ENCODE measurements around the gene ANP32B. TPM values are rescaled to one million over a fixed set of nuclear protein-coding genes. Genes with fewer than 3 reads are reported as not detected.

Gene ANP32B
- polyA plus RNA-seq, 1 of the 3 experiments (the other 2 are of a cell fraction), result 28.4 TPM

DNA sequence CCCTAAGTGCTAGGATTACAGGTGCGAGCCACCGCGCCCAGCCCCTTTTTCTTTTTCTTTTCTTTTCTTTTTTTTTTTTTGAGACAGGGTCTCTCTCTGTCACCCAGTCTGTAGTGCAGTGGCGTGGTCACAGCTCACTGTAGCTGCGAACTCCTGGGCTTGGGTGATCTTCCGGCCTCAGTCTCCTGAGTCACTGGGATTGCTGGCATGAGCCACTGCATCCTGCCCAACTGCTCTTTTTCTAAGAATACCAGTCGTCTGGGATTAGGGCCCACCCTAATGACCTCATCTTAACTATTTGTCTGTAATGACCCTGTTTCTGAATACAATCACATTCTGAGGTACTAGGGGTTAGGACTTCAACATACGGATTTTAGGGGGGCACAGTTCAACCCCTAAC, 39.3 kb downstream of the ANP32B start:
- CTCF ChIA-PET, result interaction anchor here (0.6 to 7.6 kb wide), 3 partner anchors 11 to 99 kb away, joined by 3 to 44 read pairs (median 34); partner anchors contain the start of gene TRMO
- no peaks in the 10 kb centered on the region for H3K79me2 ChIP-seq (ENCODE audit: insufficient read depth)
- DNase-seq, result no peak
- 86% methylated on average over 8 of the region's 8 CpGs for WGBS (ENCODE audit: low lambda C conversion rate)
- peaks cover 0 to 16% of the 10 kb centered on the region in 2 experiments; a peak in 2 of 4 replicates for H3K4me1 ChIP-seq (ENCODE audit: control insufficient read depth in 1 of 2, insufficient read depth in 2 of 2, low read depth in 1 of 2, low read length in 1 of 2)
- H3K27ac ChIP-seq (ENCODE audit: low read depth in 2 of 2, low read length in 1 of 2), result 0 out of 4 replicates have a peak overlapping the region, but pooled peaks of 1 of the 2 experiments have one; percentile 20
- H3K4me3 ChIP-seq (ENCODE audit: low read depth in 2 of 2, low read length in 1 of 2), result no peak overlapping the region
- TF ChIP-seq YY1 (IDR thresholded peaks at IDR 0.05; ENCODE audit: low read depth) (no peak), RCOR1 (IDR thresholded peaks at IDR 0.05; ENCODE audit: low read length) (no peak), SMC3 (IDR thresholded peaks at IDR 0.05; ENCODE audit: low read depth, low read length) (no peak), GABPA (IDR thresholded peaks at IDR 0.05; ENCODE audit: low read depth) (no peak), SIN3A (IDR thresholded peaks at IDR 0.05; ENCODE audit: borderline replicate concordance, low read depth, low read length) (no peak), MXI1 (IDR thresholded peaks at IDR 0.05; ENCODE audit: low read depth, low read length) (no peak), ELF1 (IDR thresholded peaks at IDR 0.05) (no peak), FOXM1 (IDR thresholded peaks at IDR 0.05; ENCODE audit: low read depth) (no peak), RAD21 (IDR thresholded peaks at IDR 0.05; ENCODE audit: low read length) (no peak), CHD2 (IDR thresholded peaks at IDR 0.05; ENCODE audit: low read length, partially characterized antibody) (no peak)
- TF ChIP-seq, protein P1, sequence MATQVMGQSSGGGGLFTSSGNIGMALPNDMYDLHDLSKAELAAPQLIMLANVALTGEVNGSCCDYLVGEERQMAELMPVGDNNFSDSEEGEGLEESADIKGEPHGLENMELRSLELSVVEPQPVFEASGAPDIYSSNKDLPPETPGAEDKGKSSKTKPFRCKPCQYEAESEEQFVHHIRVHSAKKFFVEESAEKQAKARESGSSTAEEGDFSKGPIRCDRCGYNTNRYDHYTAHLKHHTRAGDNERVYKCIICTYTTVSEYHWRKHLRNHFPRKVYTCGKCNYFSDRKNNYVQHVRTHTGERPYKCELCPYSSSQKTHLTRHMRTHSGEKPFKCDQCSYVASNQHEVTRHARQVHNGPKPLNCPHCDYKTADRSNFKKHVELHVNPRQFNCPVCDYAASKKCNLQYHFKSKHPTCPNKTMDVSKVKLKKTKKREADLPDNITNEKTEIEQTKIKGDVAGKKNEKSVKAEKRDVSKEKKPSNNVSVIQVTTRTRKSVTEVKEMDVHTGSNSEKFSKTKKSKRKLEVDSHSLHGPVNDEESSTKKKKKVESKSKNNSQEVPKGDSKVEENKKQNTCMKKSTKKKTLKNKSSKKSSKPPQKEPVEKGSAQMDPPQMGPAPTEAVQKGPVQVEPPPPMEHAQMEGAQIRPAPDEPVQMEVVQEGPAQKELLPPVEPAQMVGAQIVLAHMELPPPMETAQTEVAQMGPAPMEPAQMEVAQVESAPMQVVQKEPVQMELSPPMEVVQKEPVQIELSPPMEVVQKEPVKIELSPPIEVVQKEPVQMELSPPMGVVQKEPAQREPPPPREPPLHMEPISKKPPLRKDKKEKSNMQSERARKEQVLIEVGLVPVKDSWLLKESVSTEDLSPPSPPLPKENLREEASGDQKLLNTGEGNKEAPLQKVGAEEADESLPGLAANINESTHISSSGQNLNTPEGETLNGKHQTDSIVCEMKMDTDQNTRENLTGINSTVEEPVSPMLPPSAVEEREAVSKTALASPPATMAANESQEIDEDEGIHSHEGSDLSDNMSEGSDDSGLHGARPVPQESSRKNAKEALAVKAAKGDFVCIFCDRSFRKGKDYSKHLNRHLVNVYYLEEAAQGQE (IDR thresholded peaks at IDR 0.05; ENCODE audit: low read depth, low read length), result no peak
- TF ChIP-seq, protein P2, sequence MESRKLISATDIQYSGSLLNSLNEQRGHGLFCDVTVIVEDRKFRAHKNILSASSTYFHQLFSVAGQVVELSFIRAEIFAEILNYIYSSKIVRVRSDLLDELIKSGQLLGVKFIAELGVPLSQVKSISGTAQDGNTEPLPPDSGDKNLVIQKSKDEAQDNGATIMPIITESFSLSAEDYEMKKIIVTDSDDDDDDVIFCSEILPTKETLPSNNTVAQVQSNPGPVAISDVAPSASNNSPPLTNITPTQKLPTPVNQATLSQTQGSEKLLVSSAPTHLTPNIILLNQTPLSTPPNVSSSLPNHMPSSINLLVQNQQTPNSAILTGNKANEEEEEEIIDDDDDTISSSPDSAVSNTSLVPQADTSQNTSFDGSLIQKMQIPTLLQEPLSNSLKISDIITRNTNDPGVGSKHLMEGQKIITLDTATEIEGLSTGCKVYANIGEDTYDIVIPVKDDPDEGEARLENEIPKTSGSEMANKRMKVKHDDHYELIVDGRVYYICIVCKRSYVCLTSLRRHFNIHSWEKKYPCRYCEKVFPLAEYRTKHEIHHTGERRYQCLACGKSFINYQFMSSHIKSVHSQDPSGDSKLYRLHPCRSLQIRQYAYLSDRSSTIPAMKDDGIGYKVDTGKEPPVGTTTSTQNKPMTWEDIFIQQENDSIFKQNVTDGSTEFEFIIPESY (IDR thresholded peaks at IDR 0.05; ENCODE audit: borderline replicate concordance, low read depth), result no peak
- H3K9ac ChIP-seq, result no peak overlapping the region
- H3K9me3 ChIP-seq, result no peaks in the 10 kb centered on the region
- no peaks in the 10 kb centered on the region for H4K20me1 ChIP-seq (ENCODE audit: insufficient read depth)
- no peaks in the 10 kb centered on the region for H3K9me2 ChIP-seq
- H2AFZ ChIP-seq (ENCODE audit: low read depth), result no peak overlapping the region
- POLR2A ChIA-PET, result interaction anchor here (1.0 kb wide), 1 partner anchor 100 kb away, joined by 4 read pairs; the partner anchor contains the start of gene TRMO
- peaks cover 4% of the 10 kb centered on the region for H3F3A ChIP-seq (replicated peaks; ENCODE audit: insufficient read depth)
- peaks cover 11 to 14% of the 10 kb centered on the region in 2 experiments for H3K36me3 ChIP-seq (replicated peaks in 1 of 2; ENCODE audit: control insufficient read depth in 1 of 2, insufficient read depth in 2 of 2, low read length in 1 of 2)
- H3K27me3 ChIP-seq (ENCODE audit: insufficient read depth), result no peaks in the 10 kb centered on the region
- H3K4me2 ChIP-seq, result no peak overlapping the region

DNA sequence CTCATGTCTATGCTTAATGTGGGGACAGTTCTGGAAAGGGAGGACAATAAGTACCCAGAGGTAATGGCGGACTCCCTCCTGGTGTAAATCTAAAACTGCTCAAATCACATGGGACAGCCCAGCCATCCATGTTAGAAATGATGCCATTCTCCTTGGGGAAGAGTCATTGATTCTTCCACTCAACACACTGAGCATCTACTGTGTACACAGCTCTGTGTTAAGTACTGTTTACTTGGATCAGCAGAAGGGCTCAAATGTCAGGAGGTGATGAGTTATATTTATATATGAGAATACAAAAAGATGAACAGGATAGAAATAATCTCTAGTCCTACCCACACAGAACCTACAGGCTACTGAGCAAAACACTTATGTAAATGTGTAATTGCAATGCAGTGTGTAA, 41.6 kb downstream of the ANP32B start:
- Histone ChIP-seq H3K9me2 (no peaks in the 10 kb centered on the region), H3K4me2 (no peak overlapping the region), H4K20me1 (ENCODE audit: insufficient read depth) (no peaks in the 10 kb centered on the region), H2AFZ (ENCODE audit: low read depth) (no peak overlapping the region), H3K9ac (no peak overlapping the region), H3K79me2 (ENCODE audit: insufficient read depth) (no peaks in the 10 kb centered on the region), H3K9me3 (no peaks in the 10 kb centered on the region), H3F3A (replicated peaks; ENCODE audit: insufficient read depth) (peaks cover 4% of the 10 kb centered on the region), H3K36me3 (replicated peaks in 1 of 2; ENCODE audit: control insufficient read depth in 1 of 2, insufficient read depth in 2 of 2, low read length in 1 of 2) (no peaks in the 10 kb centered on the region), H3K27ac (ENCODE audit: low read depth in 2 of 2, low read length in 1 of 2) (no peak overlapping the region), H3K4me1 (ENCODE audit: control insufficient read depth in 1 of 2, insufficient read depth in 2 of 2, low read depth in 1 of 2, low read length in 1 of 2) (peaks cover 0 to 16% of the 10 kb centered on the region in 2 experiments; a peak in 2 of 4 replicates), H3K4me3 (ENCODE audit: low read depth in 2 of 2, low read length in 1 of 2) (no peak overlapping the region), H3K27me3 (ENCODE audit: insufficient read depth) (no peaks in the 10 kb centered on the region)
- ChIA-PET POLR2A (no interaction called here), CTCF (interaction anchor here (1.8 kb wide), 1 partner anchor 101 kb away, joined by 7 read pairs; the partner anchor contains the start of gene TRMO)
- 100% methylated on average over 1 of the region's 1 CpG for WGBS (ENCODE audit: low lambda C conversion rate)
- no peak for DNase-seq
- TF ChIP-seq TAF1 (IDR thresholded peaks at IDR 0.05; ENCODE audit: borderline replicate concordance, low read depth, low read length) (no peak), GATA2 (CRISPR knock-in tag; IDR thresholded peaks at IDR 0.05) (no peak), JUND (IDR thresholded peaks at IDR 0.05) (no peak), NRF1 (IDR thresholded peaks at IDR 0.05; ENCODE audit: low read depth, low read length) (no peak), GABPA (IDR thresholded peaks at IDR 0.05; ENCODE audit: low read depth) (no peak), NFIC (IDR thresholded peaks at IDR 0.05; ENCODE audit: borderline replicate concordance) (no peak)
- TF ChIP-seq, protein P1 (IDR thresholded peaks at IDR 0.05; ENCODE audit: low read depth, low read length), result no peak
- TF ChIP-seq, protein P3, sequence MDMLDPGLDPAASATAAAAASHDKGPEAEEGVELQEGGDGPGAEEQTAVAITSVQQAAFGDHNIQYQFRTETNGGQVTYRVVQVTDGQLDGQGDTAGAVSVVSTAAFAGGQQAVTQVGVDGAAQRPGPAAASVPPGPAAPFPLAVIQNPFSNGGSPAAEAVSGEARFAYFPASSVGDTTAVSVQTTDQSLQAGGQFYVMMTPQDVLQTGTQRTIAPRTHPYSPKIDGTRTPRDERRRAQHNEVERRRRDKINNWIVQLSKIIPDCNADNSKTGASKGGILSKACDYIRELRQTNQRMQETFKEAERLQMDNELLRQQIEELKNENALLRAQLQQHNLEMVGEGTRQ (IDR thresholded peaks at IDR 0.05; ENCODE audit: borderline replicate concordance, low read depth, low read length), result no peak

Measured in SK-N-SH (cell line).